Testis (tissue), 5 donors: ENCODE data around the gene TGM6. TPM values are rescaled to one million over a fixed set of nuclear protein-coding genes. Genes with fewer than 3 reads are reported as not detected.

ENCODE experiments used
- DNase-seq: peaks from one replicate; pipeline ENCODE4 v3.0.0-alpha.2; 2019
- H3K27ac ChIP-seq, 2 donors: fragments of 200-600 bp; sonication (generic); one replicate each; pipeline ENCODE4 v1.5.1; 2019
- H3K27me3 ChIP-seq: fragments of 200-600 bp; sonication (generic); one replicate; pipeline ENCODE4 v1.5.1; 2019
- H3K36me3 ChIP-seq: fragments of 200-600 bp; sonication (generic); one replicate; pipeline ENCODE4 v1.5.1; 2017; ENCODE audit warnings: low read depth; ENCODE audit errors: missing control alignments
- H3K4me1 ChIP-seq: fragments of 200-600 bp; sonication (generic); one replicate; pipeline ENCODE4 v1.5.1; 2019
- H3K4me3 ChIP-seq, 2 donors: fragments of 200-600 bp; sonication (generic); one replicate each; pipeline ENCODE4 v1.5.1; 2017 to 2019
- H3K9me3 ChIP-seq: fragments of 200-600 bp; sonication (generic); one replicate; pipeline ENCODE4 v1.5.1; 2017
- CTCF ChIP-seq, 3 experiments: fragments of 450-650 bp in 2 of 3; fragments of 200-600 bp in 1 of 3; sonication (generic) in 1 of 3; IDR thresholded peaks; one replicate each; pipeline ENCODE4 v1.5.1; 2016 to 2019; ENCODE audit warnings: antibody characterized with exemption in 3 of 3, mild to moderate bottlenecking in 2 of 3, moderate library complexity in 1 of 3
- POLR2A ChIP-seq: fragments of 450-650 bp; IDR thresholded peaks from one replicate; pipeline ENCODE4 v1.6.1; 2017; ENCODE audit warnings: antibody characterized with exemption, mild to moderate bottlenecking, moderate library complexity
- WGBS, 2 donors: methylation state at CpG; one replicate each; pipeline ENCODE4 v1.1.5; 2018; 5-methylcytosine and 5-hydroxymethylcytosine counted together
- intact Hi-C: fragments of 100-400 bp; cut with DNase I; formaldehyde crosslinking; loops from one replicate; pipeline ENCODE4 v1.15.1; 2023; ENCODE audit warnings: low total_unique reads
- long read RNA-seq, 2 donors: transcript quantifications; one replicate each; lab custom pipeline, GENCODE V29; 2026
- polyA plus RNA-seq: library from polyadenylated mRNA; stranded (reverse); fragments of 350-450 nt; fragmentation: Illumina TruSeq; extraction: RNeasy Lipid Tissue Mini Kit (QIAGEN cat#74804); gene quantifications from one replicate; pipeline ENCODE4 v1.2.3, GENCODE V29; 2014; ENCODE audit warnings: low read depth, low replicate concordance; ENCODE audit not compliant: insufficient read depth
- total RNA-seq, 2 donors: library from RNA; depleted of rRNA; stranded (reverse); fragments of >200 nt; gene quantifications; one replicate each; pipeline ENCODE4 v1.2.3, GENCODE V29; 2016

The TGM6 gene
- total RNA-seq (not detected), polyA plus RNA-seq (not detected)
- long read RNA-seq, donor 1, result 0 reads
- long read RNA-seq, donor 2, result 0 reads

DNA sequence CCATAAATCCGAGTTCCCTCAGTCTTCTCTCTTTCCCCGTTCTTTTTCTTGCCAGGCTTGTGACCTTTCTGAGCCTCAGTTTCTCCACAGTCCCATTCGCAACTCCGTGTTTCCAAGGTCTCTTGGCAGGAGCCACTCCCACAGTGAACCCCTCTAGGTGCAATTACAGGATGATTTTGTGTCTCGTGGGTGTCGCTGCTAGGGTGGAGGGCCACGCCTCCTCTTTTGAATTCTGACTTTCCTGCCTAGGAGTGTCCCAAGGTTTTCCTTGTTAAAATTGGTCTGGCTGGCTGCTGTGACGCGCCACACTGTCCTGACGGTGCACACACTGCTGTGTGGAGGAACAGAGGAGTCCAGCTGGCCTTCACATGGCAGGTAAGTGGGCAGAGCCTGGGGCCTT lies at the start of gene TGM6:
Gene TGM6, plus strand, starts transcription at position 301 of the 400 bp plus-strand sequence. Its CDS starts 68 bp downstream, at position 369.
- no peak within 1 kb of the TSS for H3K4me3 ChIP-seq
- H3K27ac ChIP-seq, result no peak within 1 kb of the TSS
- no peaks in the 10 kb centered on the region for H3K36me3 ChIP-seq
- H3K27me3 ChIP-seq, result no peaks in the 10 kb centered on the region
- DNase-seq, result no peak
- intact Hi-C loops, result no loop called here
- no peaks in the 10 kb centered on the region for H3K9me3 ChIP-seq
- TF ChIP-seq CTCF (IDR thresholded peaks at IDR 0.05) (no peak), POLR2A (no peak)
- WGBS, 2 donors, result 83 to 86% methylated on average over 9 to 10 of the region's 10 CpGs
- H3K4me1 ChIP-seq, result no peaks in the 10 kb centered on the region

- no peaks in the 10 kb centered on the region for H3K4me1 ChIP-seq
- no peaks in the 10 kb centered on the region for H3K36me3 ChIP-seq
- H3K27ac ChIP-seq, result no peak overlapping the region
- no peaks in the 10 kb centered on the region for H3K27me3 ChIP-seq
- TF ChIP-seq CTCF (IDR thresholded peaks at IDR 0.05) (no peak), POLR2A (no peak)
- intact Hi-C loops, result no loop called here
- WGBS, 2 donors, result 90 to 91% methylated on average over 5 of the region's 5 CpGs
- H3K9me3 ChIP-seq, result no peaks in the 10 kb centered on the region
- no peak for DNase-seq
- H3K4me3 ChIP-seq, result no peak overlapping the region
Measured at GRCh38 chr20:2331106-2331505, 49.6 kb upstream of the TGM6 start.

DNA sequence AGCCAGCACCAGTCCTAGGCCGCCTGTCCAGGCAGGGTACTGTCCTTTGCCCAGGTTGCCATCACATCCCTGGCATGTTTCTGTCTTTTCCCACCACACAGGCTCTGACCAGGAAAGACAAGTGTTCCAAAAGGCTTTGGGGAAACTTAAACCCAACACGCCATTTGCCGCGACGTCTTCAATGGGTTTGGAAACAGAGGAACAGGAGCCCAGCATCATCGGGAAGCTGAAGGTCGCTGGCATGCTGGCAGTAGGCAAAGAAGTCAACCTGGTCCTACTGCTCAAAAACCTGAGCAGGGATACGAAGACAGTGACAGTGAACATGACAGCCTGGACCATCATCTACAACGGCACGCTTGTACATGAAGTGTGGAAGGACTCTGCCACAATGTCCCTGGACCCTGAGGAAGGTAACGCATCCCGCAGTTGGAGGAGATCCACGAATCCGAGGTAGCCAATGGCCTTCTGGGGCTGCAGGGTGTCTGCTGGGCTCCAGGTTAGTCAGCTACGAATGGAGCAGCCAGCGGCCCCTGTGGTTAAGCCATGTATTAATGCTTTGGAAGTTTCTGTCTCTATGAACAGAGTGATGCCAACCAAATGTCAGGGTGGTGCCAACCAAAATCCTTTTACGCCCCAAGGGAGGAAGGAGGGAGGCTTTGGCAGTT lies 48.7 kb upstream of the TGM6 start:
- Histone ChIP-seq H3K4me1 (no peaks in the 10 kb centered on the region), H3K4me3 (no peak overlapping the region), H3K9me3 (no peaks in the 10 kb centered on the region), H3K27ac (no peak overlapping the region), H3K27me3 (no peaks in the 10 kb centered on the region), H3K36me3 (no peaks in the 10 kb centered on the region)
- no peak for DNase-seq
- 91 to 93% methylated on average over 15 to 17 of the region's 17 CpGs for WGBS, 2 donors
- intact Hi-C loops, result no loop called here
- TF ChIP-seq POLR2A (no peak), CTCF (IDR thresholded peaks at IDR 0.05) (no peak)

DNA sequence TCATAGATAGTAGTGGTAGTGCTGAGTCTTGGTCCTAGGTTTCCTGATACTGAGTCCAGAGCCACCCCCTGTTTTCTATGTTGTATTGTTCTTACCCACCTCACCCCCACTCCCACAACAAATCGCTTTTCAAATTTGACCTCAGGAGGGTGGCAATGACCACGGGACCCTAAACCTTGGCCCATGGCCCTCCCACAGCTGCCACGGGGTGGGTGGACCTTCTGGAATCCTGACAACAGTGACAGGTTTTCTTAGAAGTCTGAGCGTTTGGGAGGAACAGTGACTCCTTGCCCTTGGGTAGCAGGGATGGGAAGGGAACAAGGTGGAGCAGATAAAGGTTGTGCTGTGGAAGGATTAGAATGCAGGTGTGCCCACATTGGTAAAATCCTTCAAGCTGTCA lies 48.0 kb upstream of the TGM6 start:
- no peaks in the 10 kb centered on the region for H3K27me3 ChIP-seq
- no peak for DNase-seq
- no peaks in the 10 kb centered on the region for H3K36me3 ChIP-seq
- H3K27ac ChIP-seq, result no peak overlapping the region
- intact Hi-C loops, result no loop called here
- TF ChIP-seq CTCF (IDR thresholded peaks at IDR 0.05), result no peak
- no peak for TF ChIP-seq POLR2A
- H3K9me3 ChIP-seq, result no peaks in the 10 kb centered on the region
- H3K4me3 ChIP-seq, result no peak overlapping the region
- H3K4me1 ChIP-seq, result no peaks in the 10 kb centered on the region
- WGBS, 2 donors, result 34 to 60% methylated on average over 4 of the region's 4 CpGs

DNA sequence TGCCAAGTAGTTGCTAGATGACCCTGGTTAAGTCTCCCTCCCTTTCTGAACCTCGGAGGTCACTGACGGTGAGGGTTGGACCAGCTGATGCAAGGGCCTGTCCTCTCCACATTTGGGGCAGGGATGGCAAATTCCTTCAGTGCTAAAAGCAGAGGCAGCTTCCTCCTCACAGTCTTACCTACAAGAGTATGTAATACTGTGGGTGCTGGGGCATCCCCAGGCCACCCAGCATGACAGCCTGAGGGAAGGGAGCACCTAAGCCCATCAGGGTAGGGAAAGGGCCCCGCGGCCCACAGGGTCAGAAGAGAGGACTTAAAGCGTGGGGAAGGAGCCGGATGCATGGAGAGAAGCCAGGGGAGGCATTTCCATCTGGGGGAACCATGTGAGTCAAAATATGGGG lies 46.9 kb upstream of the TGM6 start:
- no peaks in the 10 kb centered on the region for H3K9me3 ChIP-seq
- H3K36me3 ChIP-seq, result no peaks in the 10 kb centered on the region
- intact Hi-C loops, result no loop called here
- H3K4me3 ChIP-seq, result no peak overlapping the region
- H3K27me3 ChIP-seq, result no peaks in the 10 kb centered on the region
- no peak overlapping the region for H3K27ac ChIP-seq
- no peaks in the 10 kb centered on the region for H3K4me1 ChIP-seq
- DNase-seq, result no peak
- WGBS, 2 donors, result 76 to 79% methylated on average over 6 of the region's 6 CpGs
- TF ChIP-seq CTCF (IDR thresholded peaks at IDR 0.05) (no peak), POLR2A (no peak)
